Keratinocyte (primary cell): ENCODE measurements around the gene SECTM1.

Experiments
- EZH2 ChIP-seq: IDR thresholded peaks from one replicate; pipeline ENCODE4 v1.6.1; 2012; ENCODE audit warnings: inconsistent platforms, mild to moderate bottlenecking, low read length, moderate library complexity
- TF ChIP-seq, protein P1 (sequence below), 3 experiments: IDR thresholded peaks in 1 of 3; conservative IDR thresholded peaks in 1 of 3; optimal IDR thresholded peaks in 1 of 3; 2 replicates in 2 of 3; 3 replicates in 1 of 3; pipeline versions ENCODE3 to v1.5.1; 2011; ENCODE audit warnings: low read length in 3 of 3, mild to moderate bottlenecking in 3 of 3, moderate library complexity in 2 of 3, control low read depth in 1 of 3, inconsistent platforms in 1 of 3; ENCODE audit not compliant: insufficient read depth in 2 of 3; ENCODE audit errors: extremely low read depth in 1 of 3

DNA sequence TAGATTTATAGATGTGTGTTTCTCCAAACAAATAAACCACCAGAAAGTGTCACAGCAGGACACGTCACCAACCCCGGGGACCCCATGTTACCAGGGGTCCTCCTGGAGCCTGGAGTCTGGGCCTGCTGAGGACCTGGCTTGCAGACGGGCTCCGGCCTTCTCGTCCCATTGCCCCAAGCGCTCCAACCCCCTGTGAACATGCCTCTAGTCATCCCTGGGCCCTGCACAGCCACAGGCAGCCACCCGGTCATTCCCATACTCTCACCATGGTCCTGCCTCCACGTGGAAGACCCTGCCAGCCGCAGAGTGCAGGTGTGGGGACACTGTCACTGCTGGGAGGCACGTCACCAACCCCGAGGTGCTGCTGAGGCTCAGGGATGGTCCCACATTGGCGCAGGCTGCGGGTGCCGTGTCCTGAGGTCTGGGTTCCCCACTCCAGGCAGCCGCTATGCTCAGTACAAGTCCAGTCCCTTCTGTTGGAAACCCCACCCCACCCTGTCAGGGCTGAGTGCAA, 4.5 kb downstream of the SECTM1 start:
- TF ChIP-seq, protein P1, sequence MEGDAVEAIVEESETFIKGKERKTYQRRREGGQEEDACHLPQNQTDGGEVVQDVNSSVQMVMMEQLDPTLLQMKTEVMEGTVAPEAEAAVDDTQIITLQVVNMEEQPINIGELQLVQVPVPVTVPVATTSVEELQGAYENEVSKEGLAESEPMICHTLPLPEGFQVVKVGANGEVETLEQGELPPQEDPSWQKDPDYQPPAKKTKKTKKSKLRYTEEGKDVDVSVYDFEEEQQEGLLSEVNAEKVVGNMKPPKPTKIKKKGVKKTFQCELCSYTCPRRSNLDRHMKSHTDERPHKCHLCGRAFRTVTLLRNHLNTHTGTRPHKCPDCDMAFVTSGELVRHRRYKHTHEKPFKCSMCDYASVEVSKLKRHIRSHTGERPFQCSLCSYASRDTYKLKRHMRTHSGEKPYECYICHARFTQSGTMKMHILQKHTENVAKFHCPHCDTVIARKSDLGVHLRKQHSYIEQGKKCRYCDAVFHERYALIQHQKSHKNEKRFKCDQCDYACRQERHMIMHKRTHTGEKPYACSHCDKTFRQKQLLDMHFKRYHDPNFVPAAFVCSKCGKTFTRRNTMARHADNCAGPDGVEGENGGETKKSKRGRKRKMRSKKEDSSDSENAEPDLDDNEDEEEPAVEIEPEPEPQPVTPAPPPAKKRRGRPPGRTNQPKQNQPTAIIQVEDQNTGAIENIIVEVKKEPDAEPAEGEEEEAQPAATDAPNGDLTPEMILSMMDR (optimal IDR thresholded peaks at IDR 0.05 in 1 of 3, IDR thresholded peaks at IDR 0.05 in 1 of 3, conservative IDR thresholded peaks at IDR 0.05 in 1 of 3; ENCODE audit: extremely low read depth in 1 of 3, insufficient read depth in 2 of 3, low read length in 3 of 3): no peak
- TF ChIP-seq EZH2: no peak
